ENCODE measurements around the gene PLXNA4. TPM values are rescaled to one million over a fixed set of nuclear protein-coding genes. Genes with fewer than 3 reads are reported as not detected.

PLXNA4 gene
- total RNA-seq, 2 experiments from 2014 or later = 0.75 to 0.85 TPM

DNA sequence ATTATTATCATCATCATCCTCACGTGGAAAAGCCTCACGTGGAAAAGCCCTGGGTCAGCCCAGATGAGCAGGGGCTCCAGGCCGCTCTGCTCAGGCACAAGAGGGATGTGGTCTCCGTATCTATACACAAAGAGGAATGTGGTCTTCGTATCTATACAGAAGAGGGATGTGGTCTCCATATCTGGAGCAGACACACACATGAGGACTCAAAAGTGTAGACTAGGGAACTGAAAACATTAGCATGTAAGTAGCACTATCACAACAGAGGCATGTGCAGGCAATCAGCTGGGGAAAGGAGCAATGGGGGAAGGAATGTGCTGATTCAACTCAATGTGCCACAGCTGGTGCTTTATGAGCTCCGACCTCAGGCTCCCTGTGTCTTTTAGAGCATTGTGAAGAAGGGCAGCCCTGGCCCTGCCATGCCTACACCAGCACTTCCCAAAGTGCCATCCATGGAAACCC lies 86.5 kb downstream of the PLXNA4 start:
- POLR2A ChIA-PET = interaction anchor here (1.2 kb wide), 1 partner anchor 58 kb away, joined by 3 read pairs; no protein-coding TSS in a partner anchor
- Mint-ChIP-seq H3K4me1 (ENCODE audit: low read depth) (peaks cover 31% of the 10 kb centered on the region), H3K36me3 (ENCODE audit: low read depth) (no peaks in the 10 kb centered on the region), H3K9me3 (no peaks in the 10 kb centered on the region), H3K27me3 (no peaks in the 10 kb centered on the region), H3K4me3 (no peak overlapping the region), H3K27ac (no peak overlapping the region)
- TF ChIP-seq, protein P1, sequence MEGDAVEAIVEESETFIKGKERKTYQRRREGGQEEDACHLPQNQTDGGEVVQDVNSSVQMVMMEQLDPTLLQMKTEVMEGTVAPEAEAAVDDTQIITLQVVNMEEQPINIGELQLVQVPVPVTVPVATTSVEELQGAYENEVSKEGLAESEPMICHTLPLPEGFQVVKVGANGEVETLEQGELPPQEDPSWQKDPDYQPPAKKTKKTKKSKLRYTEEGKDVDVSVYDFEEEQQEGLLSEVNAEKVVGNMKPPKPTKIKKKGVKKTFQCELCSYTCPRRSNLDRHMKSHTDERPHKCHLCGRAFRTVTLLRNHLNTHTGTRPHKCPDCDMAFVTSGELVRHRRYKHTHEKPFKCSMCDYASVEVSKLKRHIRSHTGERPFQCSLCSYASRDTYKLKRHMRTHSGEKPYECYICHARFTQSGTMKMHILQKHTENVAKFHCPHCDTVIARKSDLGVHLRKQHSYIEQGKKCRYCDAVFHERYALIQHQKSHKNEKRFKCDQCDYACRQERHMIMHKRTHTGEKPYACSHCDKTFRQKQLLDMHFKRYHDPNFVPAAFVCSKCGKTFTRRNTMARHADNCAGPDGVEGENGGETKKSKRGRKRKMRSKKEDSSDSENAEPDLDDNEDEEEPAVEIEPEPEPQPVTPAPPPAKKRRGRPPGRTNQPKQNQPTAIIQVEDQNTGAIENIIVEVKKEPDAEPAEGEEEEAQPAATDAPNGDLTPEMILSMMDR (IDR thresholded peaks at IDR 0.05) = no peak
- Histone ChIP-seq H3K36me3 (ENCODE audit: insufficient read depth, low read length) (no peaks in the 10 kb centered on the region), H3K4me1 (ENCODE audit: insufficient read depth, low read length) (peaks cover 26% of the 10 kb centered on the region), H3K27ac (ENCODE audit: low read depth in 1 of 2, low read length in 2 of 2) (no peak overlapping the region), H3K4me3 (ENCODE audit: low read length) (no peak overlapping the region), H3K27me3 (ENCODE audit: control insufficient read depth in 1 of 2, insufficient read depth in 2 of 2, low read length in 2 of 2) (no peaks in the 10 kb centered on the region), H3K9me3 (ENCODE audit: control insufficient read depth in 1 of 2, insufficient read depth in 1 of 2, low read length in 2 of 2) (no peaks in the 10 kb centered on the region)
- intact Hi-C loops (cut with DNase I, micrococcal nuclease) = loop anchor here in 1 of 2 experiments (5.0 to 10.0 kb wide), 2 partner anchors 55 to 58 kb away; no protein-coding TSS in a partner anchor
- CTCF ChIA-PET = no interaction called here
- ATAC-seq (ENCODE audit: poor library complexity) (no peak), DNase-seq (no peak)

DNA sequence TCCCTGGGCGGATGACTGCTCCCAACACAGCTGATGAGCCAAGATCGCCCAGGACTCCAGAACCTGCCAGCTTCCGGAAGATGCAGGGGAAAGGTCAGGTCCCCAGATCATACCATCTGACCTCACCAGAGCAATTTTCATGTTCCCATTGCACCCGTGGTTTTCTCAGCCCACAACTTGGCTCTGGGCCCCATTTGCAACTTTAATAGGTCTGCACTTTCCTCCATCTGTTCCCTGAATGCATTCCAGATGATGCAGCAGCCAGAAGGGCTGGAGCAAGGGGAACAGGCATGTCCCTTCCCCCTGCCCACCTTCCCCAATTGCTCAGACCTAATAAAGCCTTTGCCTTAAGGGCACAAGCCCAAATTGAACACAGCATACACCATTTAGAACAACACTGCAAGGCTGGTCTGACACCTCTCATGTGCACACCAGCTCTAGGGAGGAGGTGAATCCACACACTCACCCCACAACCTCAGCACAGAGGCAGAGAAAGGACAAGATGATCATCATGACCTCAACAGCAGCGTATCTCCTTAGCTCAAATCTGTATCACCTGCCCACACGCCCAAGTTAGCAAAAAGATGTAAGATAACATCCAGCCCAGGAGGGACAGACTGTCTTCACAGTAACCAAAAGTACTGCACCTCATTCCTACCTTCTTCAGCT lies 87.5 kb downstream of the PLXNA4 start:
- H3K4me3 Mint-ChIP-seq = no peak overlapping the region
- Histone ChIP-seq H3K36me3 (ENCODE audit: insufficient read depth, low read length) (no peaks in the 10 kb centered on the region), H3K9me3 (ENCODE audit: control insufficient read depth in 1 of 2, insufficient read depth in 1 of 2, low read length in 2 of 2) (no peaks in the 10 kb centered on the region), H3K4me1 (ENCODE audit: insufficient read depth, low read length) (peaks cover 28% of the 10 kb centered on the region), H3K27ac (ENCODE audit: low read depth in 1 of 2, low read length in 2 of 2) (no peak overlapping the region), H3K27me3 (ENCODE audit: control insufficient read depth in 1 of 2, insufficient read depth in 2 of 2, low read length in 2 of 2) (no peaks in the 10 kb centered on the region), H3K4me3 (ENCODE audit: low read length) (no peak overlapping the region)
- H3K36me3 Mint-ChIP-seq (ENCODE audit: low read depth) = no peaks in the 10 kb centered on the region
- H3K9me3 Mint-ChIP-seq = no peaks in the 10 kb centered on the region
- no peak overlapping the region for H3K27ac Mint-ChIP-seq
- DNase-seq (no peak), ATAC-seq (ENCODE audit: poor library complexity) (no peak)
- ChIA-PET POLR2A (no interaction called here), CTCF (no interaction called here)
- H3K27me3 Mint-ChIP-seq = no peaks in the 10 kb centered on the region
- peaks cover 38% of the 10 kb centered on the region for H3K4me1 Mint-ChIP-seq (ENCODE audit: low read depth)
- TF ChIP-seq, protein P1 (IDR thresholded peaks at IDR 0.05) = no peak
- intact Hi-C loops (cut with DNase I, micrococcal nuclease) = loop anchor here in 1 of 2 experiments (5.0 to 10.0 kb wide), 2 partner anchors 56 kb away; no protein-coding TSS in a partner anchor

DNA sequence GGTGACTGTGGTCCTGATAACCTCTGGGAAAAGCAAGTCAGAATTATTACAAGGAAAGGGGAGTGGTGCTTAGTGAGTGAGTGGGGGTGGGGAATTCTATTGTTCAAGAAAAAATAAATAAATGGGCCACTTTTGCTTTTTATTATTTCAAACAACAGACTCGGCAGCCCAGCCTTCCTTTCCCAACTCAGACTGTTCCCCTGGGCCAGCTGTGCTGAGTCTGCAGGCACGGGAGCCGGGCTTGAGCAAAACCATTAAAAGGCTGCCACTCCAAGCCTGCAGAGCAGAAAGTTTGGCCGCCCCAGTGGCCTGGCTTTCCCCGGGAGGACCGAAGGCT lies 90.0 kb downstream of the PLXNA4 start:
- H3K36me3 Mint-ChIP-seq (ENCODE audit: low read depth) = no peaks in the 10 kb centered on the region
- Histone ChIP-seq H3K27me3 (ENCODE audit: control insufficient read depth in 1 of 2, insufficient read depth in 2 of 2, low read length in 2 of 2) (no peaks in the 10 kb centered on the region), H3K27ac (ENCODE audit: low read depth in 1 of 2, low read length in 2 of 2) (no peak overlapping the region), H3K4me1 (ENCODE audit: insufficient read depth, low read length) (peaks cover 28% of the 10 kb centered on the region), H3K4me3 (ENCODE audit: low read length) (no peak overlapping the region), H3K36me3 (ENCODE audit: insufficient read depth, low read length) (no peaks in the 10 kb centered on the region), H3K9me3 (ENCODE audit: control insufficient read depth in 1 of 2, insufficient read depth in 1 of 2, low read length in 2 of 2) (no peaks in the 10 kb centered on the region)
- ChIA-PET POLR2A (interaction anchor here (0.5 to 1.3 kb wide), 4 partner anchors 11 to 527 kb away, joined by 3 to 6 read pairs (median 4); no protein-coding TSS in a partner anchor), CTCF (interaction anchor here (1.4 kb wide), 1 partner anchor 12 kb away, joined by 3 read pairs; no protein-coding TSS in a partner anchor)
- TF ChIP-seq, protein P1 (IDR thresholded peaks at IDR 0.05) = no peak
- intact Hi-C loops (cut with DNase I, micrococcal nuclease) = loop anchor here in 1 of 2 experiments (5.0 to 10.0 kb wide), 2 partner anchors 54 to 59 kb away; no protein-coding TSS in a partner anchor
- H3K4me1 Mint-ChIP-seq (ENCODE audit: low read depth) = peaks cover 40% of the 10 kb centered on the region
- no peaks in the 10 kb centered on the region for H3K27me3 Mint-ChIP-seq
- peak overlapping the region; percentile 69 for H3K27ac Mint-ChIP-seq
- no peaks in the 10 kb centered on the region for H3K9me3 Mint-ChIP-seq
- H3K4me3 Mint-ChIP-seq = no peak overlapping the region
- no peak for ATAC-seq (ENCODE audit: poor library complexity)
- DNase-seq = no peak

Measured in CD4-positive, alpha-beta T cell (primary cell).